Testis (tissue), 2 donors: ENCODE results near the gene MRGPRX3.

Experiments used
- CTCF ChIP-seq, 3 experiments: fragments of 450-650 bp in 2 of 3; fragments of 200-600 bp in 1 of 3; sonication (generic) in 1 of 3; IDR thresholded peaks; one replicate each; pipeline ENCODE4 v1.5.1; 2016 to 2019; ENCODE audit warnings: antibody characterized with exemption in 3 of 3, mild to moderate bottlenecking in 2 of 3, moderate library complexity in 1 of 3
- POLR2A ChIP-seq: fragments of 450-650 bp; IDR thresholded peaks from one replicate; pipeline ENCODE4 v1.6.1; 2017; ENCODE audit warnings: antibody characterized with exemption, mild to moderate bottlenecking, moderate library complexity

GRCh38 chr11:18173225-18173866 lies 41.0 kb downstream of the MRGPRX3 start:
- TF ChIP-seq CTCF (IDR thresholded peaks at IDR 0.05): no peak
- no peak for TF ChIP-seq POLR2A
